Measurements from ENCODE around the gene HIF3A. TPM values are rescaled to one million over a fixed set of nuclear protein-coding genes. Genes with fewer than 3 reads are reported as not detected.
"Not testable (repeated sequence)": the region's sequence is repeated elsewhere in the genome, so short reads cannot be mapped to it uniquely, and the experiment has no call there.

Gene HIF3A
- 0.83 TPM for polyA plus RNA-seq (2012; ENCODE audit: insufficient read depth, insufficient read length, low read depth)

DNA sequence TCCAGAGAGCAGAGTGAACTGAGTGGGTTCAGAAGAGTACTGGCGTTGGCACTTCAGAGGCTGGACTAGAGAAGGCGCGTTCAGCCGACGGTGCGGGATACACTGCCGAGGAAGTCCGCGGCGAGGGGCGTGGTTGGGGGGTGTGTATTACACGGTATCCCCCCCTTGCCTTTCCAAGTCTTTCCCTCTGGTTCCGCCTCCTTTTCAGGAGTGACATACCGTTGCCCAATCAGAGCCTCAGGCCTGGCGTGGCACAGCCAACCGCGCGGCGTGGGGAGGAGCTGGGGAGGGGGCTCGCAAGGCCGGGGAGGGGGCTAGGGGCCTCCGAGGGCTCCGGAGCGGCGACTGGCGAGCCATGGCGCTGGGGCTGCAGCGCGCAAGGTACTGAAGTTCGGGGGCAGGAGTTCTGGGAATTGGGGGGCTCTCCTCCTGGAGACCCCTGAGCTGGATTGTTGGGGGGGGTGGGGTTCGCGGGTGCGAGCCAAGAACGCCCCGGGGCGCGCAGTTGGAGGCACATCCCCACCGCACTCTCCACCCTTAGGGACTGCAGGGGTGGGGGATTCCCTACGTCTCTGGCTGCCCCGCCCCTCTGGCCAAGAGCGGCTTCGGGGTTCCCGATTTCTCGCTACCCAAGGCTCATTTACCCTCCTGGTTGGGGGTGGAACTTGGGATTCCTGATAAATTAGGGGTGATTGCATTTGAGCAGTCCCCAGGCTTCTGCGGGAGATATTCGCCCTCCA is at the start of gene HIF3A:
Gene HIF3A, plus strand, starts transcription at position 321 of the 740 bp plus-strand sequence. Its CDS starts 35 bp downstream, at position 356.
- H3K4me3 ChIP-seq (ENCODE audit: low read depth, low read length) = peak within 1 kb of the TSS; percentile 49
- no peaks in the 10 kb centered on the region for H3K36me3 ChIP-seq
- no peaks in the 10 kb centered on the region; the same call in 1 of the 2 replicates for H3K27me3 ChIP-seq
- peaks cover 25% of the 10 kb centered on the region for H3K4me1 ChIP-seq
- TF ChIP-seq, protein P1, sequence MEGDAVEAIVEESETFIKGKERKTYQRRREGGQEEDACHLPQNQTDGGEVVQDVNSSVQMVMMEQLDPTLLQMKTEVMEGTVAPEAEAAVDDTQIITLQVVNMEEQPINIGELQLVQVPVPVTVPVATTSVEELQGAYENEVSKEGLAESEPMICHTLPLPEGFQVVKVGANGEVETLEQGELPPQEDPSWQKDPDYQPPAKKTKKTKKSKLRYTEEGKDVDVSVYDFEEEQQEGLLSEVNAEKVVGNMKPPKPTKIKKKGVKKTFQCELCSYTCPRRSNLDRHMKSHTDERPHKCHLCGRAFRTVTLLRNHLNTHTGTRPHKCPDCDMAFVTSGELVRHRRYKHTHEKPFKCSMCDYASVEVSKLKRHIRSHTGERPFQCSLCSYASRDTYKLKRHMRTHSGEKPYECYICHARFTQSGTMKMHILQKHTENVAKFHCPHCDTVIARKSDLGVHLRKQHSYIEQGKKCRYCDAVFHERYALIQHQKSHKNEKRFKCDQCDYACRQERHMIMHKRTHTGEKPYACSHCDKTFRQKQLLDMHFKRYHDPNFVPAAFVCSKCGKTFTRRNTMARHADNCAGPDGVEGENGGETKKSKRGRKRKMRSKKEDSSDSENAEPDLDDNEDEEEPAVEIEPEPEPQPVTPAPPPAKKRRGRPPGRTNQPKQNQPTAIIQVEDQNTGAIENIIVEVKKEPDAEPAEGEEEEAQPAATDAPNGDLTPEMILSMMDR (IDR thresholded peaks at IDR 0.05; ENCODE audit: low read depth, low read length) = no peak
- peak; percentile 72 for DNase-seq
- no peaks in the 10 kb centered on the region for H3K9me3 ChIP-seq

DNA sequence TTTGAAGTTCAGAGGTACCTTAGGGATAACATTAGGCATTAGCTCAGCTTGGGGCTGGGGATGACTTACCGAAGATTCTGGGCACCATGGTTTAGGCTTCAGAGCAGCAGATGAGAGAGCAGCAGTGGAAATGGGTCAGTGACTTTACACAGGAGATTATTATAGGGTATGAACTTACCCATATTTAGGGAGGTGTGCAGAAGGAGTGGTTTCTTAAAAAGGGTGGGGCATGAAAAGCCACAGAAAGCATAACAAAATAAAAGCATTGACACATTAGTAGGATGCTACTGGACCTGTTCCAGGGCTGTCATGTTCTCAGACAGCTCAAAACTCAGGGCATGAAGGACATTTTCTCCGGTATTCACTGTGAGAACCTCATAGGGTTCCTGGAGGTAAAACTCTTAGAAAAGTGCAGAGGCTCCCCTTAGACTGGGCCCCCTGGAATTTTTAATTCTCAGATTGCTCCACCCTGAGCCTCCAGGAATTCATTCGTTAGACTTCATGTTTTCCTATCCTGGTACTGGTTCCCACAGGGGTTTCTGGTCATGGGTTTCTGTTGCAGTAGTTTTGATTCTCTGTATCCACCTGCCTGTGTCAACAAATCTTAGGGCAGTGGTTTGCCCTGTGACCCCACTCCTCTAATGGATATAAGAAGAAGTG is 46.6 kb upstream of the HIF3A start:
- peaks cover 58% of the 10 kb centered on the region for H3K27me3 ChIP-seq
- TF ChIP-seq, protein P1 (IDR thresholded peaks at IDR 0.05; ENCODE audit: low read depth, low read length) = no peak
- no peaks in the 10 kb centered on the region for H3K36me3 ChIP-seq
- DNase-seq = no peak
- no peak overlapping the region for H3K4me3 ChIP-seq (ENCODE audit: low read depth, low read length)
- no peaks in the 10 kb centered on the region; the same call in 1 of the 2 replicates for H3K9me3 ChIP-seq
- H3K4me1 ChIP-seq = no peaks in the 10 kb centered on the region

DNA sequence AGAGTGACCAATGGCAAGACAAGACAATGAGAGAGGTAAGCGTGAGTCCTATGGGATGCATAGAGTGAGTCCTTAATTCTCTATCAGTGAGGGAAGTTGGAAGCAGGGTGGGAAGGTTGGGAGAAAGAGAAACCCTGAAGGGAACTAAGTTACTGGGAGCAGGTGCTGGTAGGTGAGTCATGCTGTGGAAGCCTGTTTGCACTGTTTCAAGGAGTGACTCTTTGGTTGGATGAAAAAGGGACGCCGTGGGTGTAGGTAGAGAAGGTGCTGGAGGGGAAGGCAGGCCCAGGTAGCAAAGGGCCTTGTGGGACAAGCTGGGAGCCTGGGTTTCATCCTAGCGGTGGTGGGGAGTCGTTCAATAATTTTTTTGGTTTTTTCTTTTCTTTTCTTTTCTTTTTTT is 45.4 kb upstream of the HIF3A start:
- no peak for DNase-seq
- no peaks in the 10 kb centered on the region for H3K36me3 ChIP-seq

DNA sequence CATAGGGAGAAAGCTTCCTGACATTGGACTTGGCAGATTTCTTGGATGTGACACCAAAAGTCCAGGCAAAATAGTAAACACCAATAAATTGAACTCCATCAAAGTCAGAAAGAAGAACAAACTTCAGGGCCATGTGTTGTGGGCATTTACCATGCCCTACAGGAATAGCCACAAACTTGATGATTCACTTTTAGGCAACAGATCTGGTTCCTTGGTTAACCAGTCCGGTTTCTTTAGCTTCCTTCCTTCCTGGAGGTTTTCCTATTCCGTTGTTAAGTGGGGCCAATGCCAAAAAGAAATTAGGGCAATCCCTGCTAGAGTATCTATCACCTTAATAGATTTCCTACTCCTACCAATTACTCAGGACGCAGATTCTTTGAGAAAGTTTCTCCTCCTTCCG is 42.1 kb upstream of the HIF3A start:
- no peaks in the 10 kb centered on the region for H3K36me3 ChIP-seq
- DNase-seq = no peak
- H3K4me1 ChIP-seq = no peaks in the 10 kb centered on the region
- H3K4me3 ChIP-seq (ENCODE audit: low read depth, low read length) = no peak overlapping the region
- peaks cover 18% of the 10 kb centered on the region for H3K27me3 ChIP-seq
- TF ChIP-seq, protein P1 (IDR thresholded peaks at IDR 0.05; ENCODE audit: low read depth, low read length) = no peak
- H3K9me3 ChIP-seq = no peaks in the 10 kb centered on the region

More for the DNA sequence above, 45.4 kb upstream of the HIF3A start:
- no peak overlapping the region for H3K4me3 ChIP-seq (ENCODE audit: low read depth, low read length)
- peaks cover 46% of the 10 kb centered on the region for H3K27me3 ChIP-seq
- TF ChIP-seq, protein P1 (IDR thresholded peaks at IDR 0.05; ENCODE audit: low read depth, low read length) = no peak
- H3K4me1 ChIP-seq = no peaks in the 10 kb centered on the region
- no peaks in the 10 kb centered on the region for H3K9me3 ChIP-seq

DNA sequence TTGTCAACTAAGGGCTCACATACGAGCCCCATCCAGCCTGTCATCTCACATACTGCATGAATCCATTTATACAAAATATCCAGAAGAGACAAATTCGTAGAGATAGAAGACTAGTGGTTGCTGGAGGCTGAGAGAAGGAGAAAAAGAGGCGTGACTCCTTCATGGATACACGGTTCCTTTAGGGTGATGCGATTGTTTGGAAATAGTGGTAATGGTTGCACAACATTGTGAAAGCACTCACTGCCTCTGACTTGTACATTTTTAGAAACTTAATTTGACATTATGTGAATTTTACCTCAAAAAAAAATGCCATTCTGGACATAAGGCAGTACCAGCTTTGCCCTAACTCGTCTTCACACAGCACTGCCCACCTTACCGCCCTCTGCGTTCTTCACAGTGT is 40.0 kb upstream of the HIF3A start:
- Histone ChIP-seq H3K36me3 (no peaks in the 10 kb centered on the region), H3K4me1 (no peaks in the 10 kb centered on the region), H3K27me3 (peaks cover 9% of the 10 kb centered on the region; the same call in 1 of the 2 replicates), H3K9me3 (no peaks in the 10 kb centered on the region), H3K4me3 (ENCODE audit: low read depth, low read length) (no peak overlapping the region)
- no peak for DNase-seq
- TF ChIP-seq, protein P1 (IDR thresholded peaks at IDR 0.05; ENCODE audit: low read depth, low read length) = no peak

DNA sequence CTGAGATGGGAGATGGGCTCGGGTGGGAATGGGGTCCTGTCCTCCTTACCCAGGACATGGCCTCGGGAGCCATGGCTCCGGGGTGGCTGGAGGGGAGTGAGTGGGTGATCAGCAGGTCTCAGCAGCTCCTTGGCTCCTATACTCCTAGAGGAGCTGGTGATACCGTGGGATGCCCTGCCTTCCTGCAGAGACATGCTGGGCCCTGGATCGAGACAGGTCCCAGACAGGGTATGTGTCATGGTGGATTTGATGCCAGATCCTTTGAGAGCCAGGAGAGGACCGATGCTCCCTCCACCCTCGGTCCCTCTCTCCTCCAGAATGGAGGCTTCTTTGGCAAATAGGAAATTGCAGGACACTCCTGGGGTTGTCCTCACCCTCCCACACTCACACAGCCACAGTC is 35.3 kb upstream of the HIF3A start:
- H3K36me3 ChIP-seq; DNase-seq; H3K4me3 ChIP-seq (ENCODE audit: low read depth, low read length); H3K9me3 ChIP-seq; H3K4me1 ChIP-seq: not testable (repeated sequence)
- peaks cover 12% of the 10 kb centered on the region; the same call in 1 of the 2 replicates for H3K27me3 ChIP-seq

DNA sequence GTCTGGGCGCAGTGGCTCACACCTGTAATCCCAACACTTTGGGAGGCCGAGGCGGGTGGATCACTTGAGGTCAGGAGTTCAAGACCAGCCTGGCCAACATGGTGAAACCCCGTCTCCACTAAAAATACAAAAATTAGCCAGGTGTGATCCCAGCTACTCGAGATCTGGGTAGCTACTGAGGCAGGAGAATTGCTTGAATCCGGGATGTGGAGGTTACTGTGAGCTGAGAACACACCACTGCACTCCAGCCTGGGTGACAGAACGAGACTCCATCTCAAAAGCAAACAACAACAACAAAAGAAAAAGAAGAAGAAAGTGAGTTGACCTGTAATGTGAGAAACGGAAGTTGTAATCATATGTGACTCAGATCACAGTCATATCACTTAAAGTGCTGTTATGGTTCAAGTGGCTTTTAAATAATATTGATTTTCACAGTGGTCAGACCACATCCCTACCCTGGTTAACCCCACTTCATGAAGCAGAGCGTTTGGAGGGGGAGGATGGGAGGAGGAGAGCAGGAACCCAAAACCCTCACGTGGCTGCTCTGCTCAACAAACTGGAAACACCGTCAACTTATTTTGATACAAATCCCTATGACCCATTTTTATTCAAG is 34.1 kb upstream of the HIF3A start:
- not testable (repeated sequence) for H3K36me3 ChIP-seq; H3K4me3 ChIP-seq (ENCODE audit: low read depth, low read length); H3K4me1 ChIP-seq; H3K9me3 ChIP-seq; DNase-seq
- H3K27me3 ChIP-seq = peaks cover 12% of the 10 kb centered on the region; the same call in 1 of the 2 replicates

DNA sequence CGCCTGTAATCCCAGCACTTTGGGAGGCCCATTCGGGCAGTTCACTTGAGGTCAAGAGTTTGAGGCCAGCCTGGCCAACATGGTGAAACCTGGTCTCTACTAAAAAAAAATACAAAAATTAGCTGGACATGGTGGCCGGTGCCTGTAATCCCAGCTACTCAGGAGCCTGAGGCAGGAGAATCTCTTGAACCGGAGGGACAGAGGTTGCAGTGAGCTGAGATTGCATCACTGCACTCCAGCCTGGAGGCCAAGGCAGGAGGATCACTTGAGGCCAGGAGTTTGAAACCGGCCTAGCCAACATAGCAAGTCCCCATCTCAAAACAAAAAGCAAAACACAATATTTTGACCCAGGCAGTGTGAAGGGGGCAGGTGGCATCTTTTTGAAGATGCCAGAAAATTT is 32.0 kb upstream of the HIF3A start:
- not testable (repeated sequence) for H3K9me3 ChIP-seq
- peaks cover 20% of the 10 kb centered on the region for H3K27me3 ChIP-seq

More for the DNA sequence above, 32.0 kb upstream of the HIF3A start:
- H3K4me3 ChIP-seq (ENCODE audit: low read depth, low read length); H3K4me1 ChIP-seq; H3K36me3 ChIP-seq; DNase-seq: not testable (repeated sequence)

Data from BE2C (cell line).